HG03565 (cell line): ENCODE data around the gene HSD3B7.
"Not testable (repeated sequence)": the region's sequence is repeated elsewhere in the genome, so short reads cannot be mapped to it uniquely, and the experiment has no call there.

Experiments
- ATAC-seq: cut with Tn5 transposase; IDR thresholded peaks from one replicate; pipeline ENCODE4 v1.9.1; 2021; ENCODE audit warnings: mild to moderate bottlenecking, moderate library complexity; ENCODE audit not compliant: unreplicated experiment

Gene HSD3B7

DNA sequence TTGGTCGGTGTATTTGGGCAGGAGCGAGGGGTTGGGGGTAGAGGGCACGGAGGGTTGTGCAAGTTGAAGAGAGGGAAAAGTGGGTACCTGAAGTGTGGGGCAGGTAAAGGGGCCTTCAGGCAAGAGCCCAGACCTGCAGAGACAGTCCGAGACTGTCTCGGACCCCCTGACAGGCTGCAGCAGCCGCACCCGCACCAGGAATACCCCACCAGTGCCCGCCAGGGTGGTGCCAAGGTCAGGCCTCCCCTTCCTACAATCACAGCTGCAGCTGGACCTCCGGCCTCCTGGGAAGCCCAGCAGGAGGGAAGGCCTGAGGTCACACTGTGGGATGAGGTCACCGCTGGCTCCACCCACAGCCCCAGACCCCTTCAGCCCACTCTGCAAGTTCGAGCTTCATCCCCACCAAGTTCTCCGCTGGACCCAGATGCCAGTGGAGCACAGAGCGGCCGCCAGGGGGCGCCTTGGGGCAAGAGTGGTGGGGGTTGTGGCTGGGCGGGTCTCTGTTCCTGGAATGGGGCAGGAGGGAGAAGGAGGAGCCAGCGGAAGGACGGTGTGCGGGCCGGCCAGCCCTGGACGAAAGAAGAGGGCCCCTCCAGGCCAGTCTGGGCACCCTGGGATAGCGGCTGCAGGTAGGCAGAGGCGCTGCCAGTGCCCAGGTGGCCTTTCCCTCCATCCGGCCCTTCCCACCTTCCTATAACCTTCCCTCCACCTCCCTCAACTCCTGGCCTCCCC, at the start of gene HSD3B7:
HSD3B7 (plus strand) TSS at position 539 of the 732 bp plus-strand sequence. CDS start 452 bp downstream, outside the sequence.
- no peak for ATAC-seq

DNA sequence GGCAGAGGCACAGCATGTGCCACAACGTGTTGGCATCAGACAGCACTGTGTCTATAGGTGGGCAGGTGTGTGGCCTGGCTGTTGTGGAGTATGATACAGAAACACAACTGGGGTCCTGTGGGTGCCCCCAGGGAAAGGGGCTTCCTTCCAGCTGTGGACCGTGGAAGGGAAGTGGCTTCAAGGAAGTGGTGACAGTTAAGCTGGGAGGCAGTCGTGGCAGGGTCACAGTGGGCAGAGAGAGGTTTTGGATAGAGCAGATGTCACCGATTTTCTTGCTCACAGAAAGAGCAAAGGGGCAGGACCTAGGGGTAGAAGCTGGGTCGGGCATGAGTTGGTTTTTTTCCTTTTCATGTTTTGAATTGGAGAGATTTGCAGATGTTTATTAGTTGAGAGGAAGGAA, 47.3 kb upstream of the HSD3B7 start:
- no peak for ATAC-seq

DNA sequence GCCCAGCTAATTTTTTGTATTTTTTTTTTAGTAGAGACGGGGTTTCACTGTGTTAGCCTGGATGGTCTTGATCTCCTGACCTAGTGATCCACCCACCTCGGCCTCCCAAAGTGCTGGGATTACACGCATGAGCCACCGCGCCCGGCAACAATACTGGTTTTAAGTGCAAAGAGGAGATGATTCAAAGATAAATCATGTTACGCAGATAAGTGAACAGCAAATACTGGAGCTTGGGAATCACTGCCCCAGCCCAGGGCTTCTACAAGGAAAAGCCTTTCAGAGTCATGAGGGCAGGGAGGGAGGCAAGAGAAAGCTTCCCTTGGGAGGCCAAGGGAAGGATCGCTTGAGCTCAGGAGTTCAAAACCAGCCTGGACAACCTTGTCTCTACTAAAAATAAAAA, 45.4 kb upstream of the HSD3B7 start:
- ATAC-seq, result not testable (repeated sequence)

DNA sequence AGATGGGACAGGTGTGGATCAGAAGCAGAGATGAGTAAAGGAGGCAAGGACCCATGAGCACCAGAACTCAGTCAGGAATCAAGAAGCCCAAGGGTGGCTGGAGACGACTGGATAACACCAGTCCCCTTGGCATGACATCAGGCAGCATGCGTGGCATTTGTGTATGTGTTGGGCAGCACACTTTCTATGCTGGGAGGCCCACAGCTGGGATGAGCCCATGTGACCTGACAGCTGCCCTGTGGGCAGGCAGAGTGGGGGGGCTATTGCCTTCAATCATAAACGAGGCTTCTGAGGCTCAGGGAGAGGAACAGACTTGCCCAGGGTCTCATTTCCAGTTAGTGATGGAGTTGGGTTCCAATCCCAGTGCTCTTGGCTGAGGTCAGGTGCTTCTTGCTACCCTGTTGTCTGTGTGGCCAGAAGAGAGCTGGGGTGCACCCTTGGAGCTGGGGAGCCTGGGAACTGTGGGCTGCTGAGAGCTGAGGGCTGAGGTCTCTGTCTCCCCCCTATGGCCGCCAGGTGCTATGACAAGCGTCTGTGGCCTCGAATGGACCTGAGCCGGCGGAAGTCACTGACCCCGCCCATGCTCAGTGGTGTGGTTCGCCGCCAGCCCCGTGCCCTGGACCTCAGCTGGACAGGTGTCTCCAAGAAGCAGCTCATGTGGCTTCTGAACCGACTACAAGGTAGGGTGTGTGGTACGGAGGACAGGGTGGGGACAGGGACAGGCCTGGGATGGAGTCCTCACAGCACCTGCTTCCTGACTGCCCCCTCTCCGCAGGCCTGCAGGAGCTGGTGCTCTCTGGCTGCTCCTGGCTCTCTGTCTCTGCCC, 43.2 kb upstream of the HSD3B7 start:
- peak; percentile 61 for ATAC-seq

DNA sequence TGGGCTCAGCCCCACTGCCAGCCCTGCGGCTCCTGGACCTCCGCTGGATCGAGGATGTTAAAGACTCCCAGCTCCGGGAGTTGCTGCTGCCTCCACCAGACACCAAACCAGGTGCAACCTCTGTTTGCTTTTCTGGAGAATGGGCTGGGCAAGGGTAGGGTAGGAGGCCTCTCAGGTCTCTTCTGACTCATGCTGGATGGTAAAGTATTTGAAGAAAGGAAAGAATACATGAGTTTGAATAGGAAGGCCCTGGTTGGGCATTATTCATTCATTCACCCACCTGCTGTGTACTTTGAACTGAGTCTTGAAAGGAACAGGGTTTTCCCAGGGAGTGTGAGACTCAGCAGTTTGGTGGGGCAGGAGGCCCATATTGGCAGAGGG, 42.6 kb upstream of the HSD3B7 start:
- no peak for ATAC-seq

DNA sequence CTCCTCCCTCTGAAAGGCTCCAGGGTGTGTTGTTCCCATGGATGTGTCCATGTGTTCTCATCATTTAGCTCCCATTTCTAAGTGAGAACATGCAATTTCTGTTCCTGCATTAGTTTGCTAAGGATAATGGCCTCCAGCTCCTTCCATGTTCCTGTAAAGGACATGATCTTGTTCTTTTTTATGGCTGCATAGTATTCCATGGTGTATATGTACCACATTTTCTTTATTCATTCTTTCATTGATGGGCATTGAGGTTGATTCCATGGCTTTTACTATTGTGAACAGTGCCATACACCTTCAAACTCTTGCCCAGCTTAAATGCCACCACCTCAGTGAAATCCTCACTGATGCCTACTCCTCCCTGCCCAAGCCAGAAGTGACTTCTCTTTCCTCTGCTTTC, 40.7 kb upstream of the HSD3B7 start:
- ATAC-seq, result no peak

DNA sequence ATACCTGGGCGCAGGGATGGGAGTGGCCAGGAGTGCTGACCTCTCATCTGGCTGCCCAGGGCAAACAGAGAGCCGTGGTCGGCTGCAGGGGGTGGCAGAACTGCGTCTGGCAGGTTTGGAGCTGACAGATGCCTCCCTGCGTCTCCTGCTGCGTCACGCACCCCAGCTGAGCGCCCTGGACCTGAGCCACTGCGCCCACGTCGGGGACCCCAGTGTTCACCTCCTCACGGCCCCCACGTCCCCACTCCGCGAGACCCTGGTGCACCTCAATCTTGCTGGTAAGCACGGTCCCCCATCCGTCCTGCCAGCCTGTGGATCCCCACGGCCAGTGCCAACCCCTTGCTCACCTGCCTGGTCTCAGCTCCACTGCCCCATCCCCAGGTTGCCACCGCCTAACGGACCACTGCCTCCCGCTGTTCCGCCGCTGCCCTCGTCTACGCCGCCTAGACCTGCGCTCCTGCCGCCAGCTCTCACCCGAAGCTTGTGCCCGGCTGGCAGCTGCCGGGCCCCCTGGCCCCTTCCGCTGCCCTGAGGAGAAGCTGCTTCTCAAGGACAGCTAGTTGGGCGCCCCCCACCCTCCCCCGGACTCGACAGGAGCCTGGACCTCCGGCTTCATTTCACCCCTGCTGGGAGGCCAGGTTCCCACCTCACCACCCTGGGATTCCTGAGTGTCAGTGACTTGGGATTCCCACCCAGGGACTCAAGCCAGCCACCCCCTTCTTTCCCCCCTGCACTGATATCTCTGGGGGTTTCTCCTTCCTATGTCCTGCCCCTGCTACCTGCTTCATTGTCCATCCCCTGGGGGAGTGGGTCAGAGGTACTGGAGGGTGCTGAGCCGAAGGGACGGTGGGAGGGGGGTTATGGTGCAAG, 38.1 kb upstream of the HSD3B7 start:
- no peak for ATAC-seq

DNA sequence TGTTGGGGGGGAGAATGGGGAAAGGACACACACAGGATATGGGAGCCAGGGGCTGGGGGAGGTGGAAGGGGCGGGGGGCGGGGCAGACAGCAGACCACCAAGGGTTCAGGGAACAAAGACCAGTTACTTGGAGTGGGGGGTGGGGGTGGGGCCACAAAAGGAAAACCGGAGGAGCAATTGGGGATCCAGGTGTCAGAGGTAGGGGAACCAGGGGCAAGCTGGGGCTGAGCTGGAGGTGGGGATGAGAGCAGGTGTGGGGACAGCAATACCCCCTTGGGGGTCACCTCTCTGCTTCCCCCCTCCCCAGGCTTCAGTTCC, 37.5 kb upstream of the HSD3B7 start:
- no peak for ATAC-seq

DNA sequence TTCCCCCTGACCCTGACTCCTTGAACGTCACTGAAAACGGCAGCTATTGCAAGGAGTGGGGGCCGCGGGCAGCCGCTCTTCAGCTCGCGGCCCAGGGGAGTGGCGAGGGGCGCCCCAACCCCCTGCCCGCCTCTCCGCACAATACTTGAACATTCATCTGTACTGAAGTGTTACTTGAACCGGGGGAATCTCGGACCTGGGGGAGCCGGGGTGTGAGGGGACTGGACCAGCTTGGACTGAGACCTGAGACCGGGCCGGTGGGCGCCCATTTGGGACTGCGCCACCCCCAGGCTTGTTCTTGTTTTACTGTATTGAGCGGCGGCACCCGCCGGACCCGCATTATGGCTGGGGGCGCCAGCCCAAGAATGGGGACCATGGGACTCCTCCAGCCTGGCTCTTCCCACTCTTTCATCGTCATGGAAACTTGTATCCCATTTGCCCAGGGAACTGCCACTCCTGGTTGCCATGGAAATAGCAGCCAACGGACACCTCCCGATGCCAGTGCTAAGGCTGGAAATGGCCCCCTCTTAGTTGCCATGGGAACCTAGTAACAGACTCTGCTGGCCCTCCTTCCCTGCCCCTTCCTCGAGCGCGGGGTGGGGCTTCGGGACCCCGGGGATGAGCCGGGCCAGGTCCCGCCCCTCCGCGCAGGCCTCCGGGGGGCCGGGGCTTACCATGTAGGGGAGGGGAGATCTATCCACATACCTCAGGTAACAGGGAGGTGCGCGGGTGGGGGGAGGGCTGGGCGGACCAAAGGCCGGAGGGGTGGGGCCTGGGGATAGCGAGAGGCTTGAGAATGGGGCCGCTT, 36.9 kb upstream of the HSD3B7 start:
- no peak for ATAC-seq

DNA sequence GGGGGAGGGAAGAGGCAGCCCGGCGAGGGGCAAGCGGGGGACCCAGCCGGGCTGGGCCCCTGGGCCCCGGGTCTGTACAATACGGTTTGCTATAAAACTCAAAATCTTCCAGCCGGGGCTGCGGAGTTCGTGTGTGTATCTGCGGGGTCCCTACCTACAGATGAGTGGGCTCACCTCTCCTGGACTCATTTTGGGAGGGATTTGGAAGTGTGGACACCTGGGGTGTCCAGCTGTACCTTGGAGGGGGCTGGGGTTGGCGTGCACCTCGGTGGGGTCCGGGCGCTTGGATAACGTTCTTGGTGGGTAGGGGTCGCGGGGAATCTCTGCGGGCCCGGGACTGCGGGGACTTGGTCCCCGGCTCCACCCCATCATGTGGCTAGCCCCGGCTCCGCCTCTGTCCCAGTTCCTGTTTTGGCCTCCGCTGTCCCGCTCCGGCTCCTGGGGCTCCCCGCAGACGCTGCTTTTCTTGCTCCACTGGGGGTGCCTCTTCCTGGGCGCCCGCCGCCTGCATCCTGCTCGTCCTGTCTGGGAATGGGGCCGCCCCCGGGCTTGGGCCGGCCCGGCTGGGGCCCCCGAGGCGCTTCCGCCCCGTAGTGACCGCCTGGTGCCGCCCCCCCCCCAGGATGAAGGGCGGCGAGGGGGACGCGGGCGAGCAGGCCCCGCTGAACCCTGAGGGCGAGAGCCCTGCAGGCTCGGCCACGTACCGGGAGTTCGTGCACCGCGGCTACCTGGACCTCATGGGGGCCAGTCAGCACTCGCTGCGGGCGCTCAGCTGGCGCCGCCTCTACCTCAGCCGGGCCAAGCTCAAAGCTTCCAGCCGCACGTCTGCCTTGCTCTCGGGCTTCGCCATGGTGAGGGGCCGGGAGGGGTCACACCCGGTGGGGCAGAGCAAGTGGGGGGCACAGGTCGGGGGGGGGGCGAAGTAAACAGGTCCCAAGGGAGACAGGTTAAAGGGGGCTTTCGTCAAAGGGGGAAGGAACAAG, 36.0 kb upstream of the HSD3B7 start, which contains the start of gene ORAI3:
ORAI3 (plus strand) TSS at position 402 of the 983 bp plus-strand sequence; CDS start at position 624, 222 bp downstream.
- ATAC-seq, result peak; percentile 42

DNA sequence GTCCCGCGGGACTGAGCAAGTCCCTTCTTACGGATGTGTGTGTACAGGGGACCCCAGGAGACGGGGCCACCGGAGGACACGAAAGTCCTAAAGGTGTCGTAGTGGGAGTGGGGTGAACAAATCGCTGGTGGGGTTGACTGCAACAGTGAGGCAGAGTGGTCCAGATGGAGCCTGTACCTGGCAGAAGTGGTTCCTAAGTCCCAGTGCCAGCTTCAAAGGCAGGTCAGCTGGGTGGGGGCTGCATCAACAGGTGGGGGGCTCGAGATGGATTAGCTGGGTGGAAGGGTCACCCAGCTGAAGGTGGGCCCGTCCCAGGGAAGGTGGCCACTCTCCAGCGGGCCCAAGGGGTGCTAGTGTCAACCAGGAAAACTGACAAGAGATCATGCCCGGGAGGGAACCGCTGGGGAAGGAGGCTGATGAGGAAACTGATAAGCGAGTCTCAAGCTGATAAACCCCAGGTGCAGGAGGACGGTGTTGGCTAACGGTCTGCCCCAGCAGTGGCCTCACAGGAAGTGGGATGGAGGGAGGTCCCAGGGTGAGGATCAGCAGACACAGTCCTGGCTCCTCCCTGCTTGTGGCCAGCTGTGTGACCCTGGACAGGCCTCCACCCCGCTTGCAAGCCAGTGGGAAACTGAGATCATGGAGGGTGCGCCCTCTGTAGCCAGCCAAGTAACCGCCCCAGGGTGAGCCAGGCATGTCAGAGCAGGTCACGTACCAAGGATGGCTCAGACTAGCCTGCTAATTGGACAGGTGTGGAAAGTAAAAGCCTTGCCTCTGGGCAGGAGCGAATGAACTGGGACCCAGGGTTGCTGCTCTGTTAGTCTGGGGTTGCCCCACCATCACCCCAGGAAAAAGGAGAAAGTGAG, 35.1 kb upstream of the HSD3B7 start:
- ATAC-seq, result peak; percentile 29

DNA sequence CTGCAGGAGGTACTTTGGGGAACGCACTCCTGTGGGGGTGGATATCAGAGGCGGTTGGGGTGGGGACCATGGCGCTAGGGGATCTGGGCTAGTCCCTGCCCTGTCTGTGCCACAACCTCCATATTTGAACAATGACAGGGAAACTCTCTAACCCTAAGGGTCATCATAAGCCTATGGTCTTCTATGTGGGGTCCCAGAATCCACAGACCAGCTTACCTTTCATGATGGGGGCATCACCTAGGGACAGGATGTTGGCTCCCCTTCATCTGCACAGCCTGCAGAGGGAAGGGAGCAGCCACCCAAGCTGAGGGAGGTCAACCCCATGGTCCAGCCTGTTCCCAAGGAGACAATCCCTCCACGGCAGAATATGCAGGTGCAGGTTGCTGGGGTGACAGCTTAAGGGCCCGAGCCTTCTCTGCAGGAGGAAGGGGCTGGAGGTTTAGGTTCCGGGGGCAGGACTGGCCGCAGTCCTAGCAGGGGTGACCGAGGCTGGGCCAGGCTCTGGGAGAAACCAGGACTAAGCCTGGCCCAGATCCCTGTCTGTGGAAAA, 34.4 kb upstream of the HSD3B7 start:
- no peak for ATAC-seq

DNA sequence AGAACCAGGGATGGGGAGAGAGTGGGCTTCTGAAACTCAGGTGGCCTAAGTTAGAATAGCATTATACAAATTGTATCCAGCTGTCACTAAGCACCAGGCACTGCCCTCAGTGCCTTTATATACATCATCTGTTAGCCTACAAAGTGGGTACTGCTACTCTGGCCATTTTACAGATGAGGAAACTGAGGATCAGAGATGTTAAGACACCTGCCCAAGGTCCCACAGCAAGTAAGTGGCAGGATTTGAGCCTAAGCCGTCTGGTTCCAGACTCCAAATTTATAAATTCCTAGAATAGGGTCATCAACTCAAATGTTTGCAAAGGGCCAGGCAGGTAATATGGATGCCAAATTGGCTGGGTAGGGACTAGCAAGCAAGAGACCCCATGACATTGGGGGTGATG, 33.8 kb upstream of the HSD3B7 start:
- ATAC-seq, result no peak

DNA sequence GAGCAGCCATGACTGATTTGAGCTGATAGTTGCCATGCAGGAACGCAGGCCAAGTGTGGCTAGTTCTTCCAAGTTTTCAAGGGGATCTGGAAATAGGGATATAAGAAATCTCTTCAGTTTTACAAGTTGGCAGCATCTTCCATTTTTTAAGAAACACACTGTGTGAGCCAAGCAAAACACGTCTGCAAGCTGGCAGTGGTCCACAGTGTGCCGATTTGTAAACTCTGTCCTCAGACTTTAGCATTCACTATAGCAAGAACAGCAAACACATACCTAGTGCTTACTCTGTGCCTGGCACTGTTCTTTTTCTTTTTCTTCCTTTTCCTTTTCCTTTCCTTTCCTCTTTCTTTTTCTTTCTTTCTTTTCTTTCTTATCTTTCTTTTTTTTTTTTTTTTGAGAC, 33.3 kb upstream of the HSD3B7 start:
- ATAC-seq, result no peak

DNA sequence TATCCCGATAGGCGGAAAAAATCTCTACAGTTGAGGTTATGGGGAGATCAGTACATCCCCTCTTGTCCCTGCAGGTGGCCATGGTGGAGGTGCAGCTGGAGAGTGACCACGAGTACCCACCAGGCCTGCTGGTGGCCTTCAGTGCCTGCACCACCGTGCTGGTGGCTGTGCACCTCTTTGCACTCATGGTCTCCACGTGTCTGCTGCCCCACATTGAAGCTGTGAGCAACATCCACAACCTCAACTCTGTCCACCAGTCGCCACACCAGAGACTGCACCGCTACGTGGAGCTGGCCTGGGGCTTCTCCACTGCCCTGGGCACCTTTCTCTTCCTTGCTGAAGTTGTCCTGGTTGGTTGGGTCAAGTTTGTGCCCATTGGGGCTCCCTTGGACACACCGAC, 31.9 kb upstream of the HSD3B7 start:
- no peak for ATAC-seq

DNA sequence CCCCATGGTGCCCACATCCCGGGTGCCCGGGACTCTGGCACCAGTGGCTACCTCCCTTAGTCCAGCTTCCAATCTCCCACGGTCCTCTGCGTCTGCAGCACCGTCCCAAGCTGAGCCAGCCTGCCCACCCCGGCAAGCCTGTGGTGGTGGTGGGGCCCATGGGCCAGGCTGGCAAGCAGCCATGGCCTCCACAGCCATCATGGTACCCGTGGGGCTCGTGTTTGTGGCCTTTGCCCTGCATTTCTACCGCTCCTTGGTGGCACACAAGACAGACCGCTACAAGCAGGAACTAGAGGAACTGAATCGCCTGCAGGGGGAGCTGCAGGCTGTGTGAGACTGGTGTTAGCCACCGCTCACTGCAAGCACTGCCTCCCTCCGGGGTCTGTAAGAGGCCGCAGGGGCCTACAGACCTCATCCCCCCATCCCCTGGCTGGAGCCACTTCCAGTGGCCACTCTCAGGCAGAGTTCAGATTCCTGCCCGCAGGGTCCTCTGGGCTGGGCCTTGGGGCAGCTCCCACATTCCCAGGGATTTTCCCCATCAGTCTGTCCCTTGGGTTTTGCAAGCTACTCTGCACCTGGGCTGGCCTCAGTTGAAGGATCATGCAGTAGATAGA, 31.4 kb upstream of the HSD3B7 start:
- ATAC-seq, result peak; percentile 27

DNA sequence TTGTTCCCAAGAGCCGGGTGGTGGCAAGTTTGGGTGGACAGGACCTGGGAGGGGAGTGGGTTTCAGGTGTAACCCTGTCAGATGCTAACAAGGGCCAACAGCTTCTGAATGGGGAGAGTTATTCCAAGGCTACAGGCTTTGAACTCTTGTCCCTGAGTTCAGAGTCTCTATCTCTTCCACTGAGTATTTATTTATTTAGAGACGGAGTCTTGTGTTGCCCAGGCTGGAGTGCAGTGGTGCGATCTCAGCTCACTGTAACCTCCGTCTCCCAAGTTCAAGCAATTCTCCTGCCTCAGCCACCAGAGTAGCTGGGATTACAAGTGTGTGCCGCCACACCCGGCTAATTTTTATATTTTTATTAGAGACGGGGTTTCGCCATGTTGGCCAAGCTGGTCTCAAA, 30.0 kb upstream of the HSD3B7 start:
- no peak for ATAC-seq
